ENCODE measurements around the gene SOX3. TPM values are rescaled to one million over a fixed set of nuclear protein-coding genes. Genes with fewer than 3 reads are reported as not detected.
A peak's percentile ranks its signal among the peaks of the same experiment; 100 is the strongest.

Gene SOX3
- total RNA-seq, 1 experiment from 2014 or later = 16.3 TPM

DNA sequence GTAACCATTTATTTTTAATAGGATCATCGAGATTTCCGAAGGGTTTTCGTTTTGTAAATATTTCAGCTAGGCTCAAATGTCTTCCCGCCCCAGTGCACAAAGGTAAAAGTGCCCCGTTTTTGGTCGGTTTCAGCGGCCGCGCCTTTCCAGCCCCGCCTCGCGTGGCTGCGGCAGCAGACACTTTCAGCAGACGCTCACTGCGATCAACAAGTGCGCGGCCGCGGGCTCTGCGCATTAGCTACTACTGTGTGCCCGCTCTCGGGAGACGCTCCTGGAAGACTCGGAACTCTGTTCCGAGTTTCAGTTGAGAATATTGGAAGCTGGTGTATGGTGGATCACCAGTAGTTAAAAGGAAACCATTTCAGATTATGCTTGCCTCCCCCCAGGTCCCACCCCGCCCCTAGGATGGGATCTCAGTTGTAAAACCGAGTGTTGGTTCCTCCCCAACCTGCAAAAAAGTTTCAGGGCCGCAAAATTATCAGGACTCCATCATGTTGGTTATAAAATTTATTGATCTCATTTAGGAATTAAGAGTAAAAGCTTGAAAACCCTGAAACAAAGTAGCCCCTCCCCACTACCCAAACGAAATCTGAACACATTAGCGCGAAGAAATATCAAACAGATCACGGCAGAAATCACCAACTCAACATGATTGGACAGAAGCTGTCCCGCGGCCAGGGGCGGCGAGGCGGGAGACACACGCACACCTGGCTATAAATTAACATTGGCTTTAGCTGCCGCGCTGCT lies 2.2 kb downstream of the SOX3 start:
- DNase-seq (ENCODE audit: low spot score) (no peak), ATAC-seq (no peak)
- Mint-ChIP-seq H3K9me3 (no peaks in the 10 kb centered on the region), H3K4me3 (peak overlapping the region; percentile 76), H3K27ac (no peak overlapping the region), H3K27me3 (ENCODE audit: low read depth) (peaks cover 74% of the 10 kb centered on the region), H3K4me1 (peaks cover 34% of the 10 kb centered on the region), H3K36me3 (no peaks in the 10 kb centered on the region)
- CTCF ChIA-PET = interaction anchor here (0.7 to 2.0 kb wide), 4 partner anchors 376 to 452 kb away, joined by 3 to 7 read pairs (median 4); no protein-coding TSS in a partner anchor
- TF ChIP-seq ZNF232 (CRISPR knock-in tag; IDR thresholded peaks at IDR 0.05) = no peak
- no peak for TF ChIP-seq IRF2 (CRISPR knock-in tag; IDR thresholded peaks at IDR 0.05; ENCODE audit: borderline replicate concordance, low read depth)
- TF ChIP-seq, protein P1, sequence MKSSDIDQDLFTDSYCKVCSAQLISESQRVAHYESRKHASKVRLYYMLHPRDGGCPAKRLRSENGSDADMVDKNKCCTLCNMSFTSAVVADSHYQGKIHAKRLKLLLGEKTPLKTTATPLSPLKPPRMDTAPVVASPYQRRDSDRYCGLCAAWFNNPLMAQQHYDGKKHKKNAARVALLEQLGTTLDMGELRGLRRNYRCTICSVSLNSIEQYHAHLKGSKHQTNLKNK (CRISPR knock-in tag; IDR thresholded peaks at IDR 0.05) = no peak
- TF ChIP-seq NR1H2 (CRISPR knock-in tag; IDR thresholded peaks at IDR 0.05) = no peak
- TF ChIP-seq KAT7 (CRISPR knock-in tag; IDR thresholded peaks at IDR 0.05; ENCODE audit: borderline replicate concordance) = no peak
- no peak for TF ChIP-seq NFE2L1 (CRISPR knock-in tag; IDR thresholded peaks at IDR 0.05)
- TF ChIP-seq, protein P2, sequence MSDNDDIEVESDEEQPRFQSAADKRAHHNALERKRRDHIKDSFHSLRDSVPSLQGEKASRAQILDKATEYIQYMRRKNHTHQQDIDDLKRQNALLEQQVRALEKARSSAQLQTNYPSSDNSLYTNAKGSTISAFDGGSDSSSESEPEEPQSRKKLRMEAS (CRISPR knock-in tag; IDR thresholded peaks at IDR 0.05) = no peak
- no peak for TF ChIP-seq NR2C2 (CRISPR knock-in tag; IDR thresholded peaks at IDR 0.05)
- TF ChIP-seq CREB1 (CRISPR knock-in tag; IDR thresholded peaks at IDR 0.05) = no peak
- TF ChIP-seq, protein P3, sequence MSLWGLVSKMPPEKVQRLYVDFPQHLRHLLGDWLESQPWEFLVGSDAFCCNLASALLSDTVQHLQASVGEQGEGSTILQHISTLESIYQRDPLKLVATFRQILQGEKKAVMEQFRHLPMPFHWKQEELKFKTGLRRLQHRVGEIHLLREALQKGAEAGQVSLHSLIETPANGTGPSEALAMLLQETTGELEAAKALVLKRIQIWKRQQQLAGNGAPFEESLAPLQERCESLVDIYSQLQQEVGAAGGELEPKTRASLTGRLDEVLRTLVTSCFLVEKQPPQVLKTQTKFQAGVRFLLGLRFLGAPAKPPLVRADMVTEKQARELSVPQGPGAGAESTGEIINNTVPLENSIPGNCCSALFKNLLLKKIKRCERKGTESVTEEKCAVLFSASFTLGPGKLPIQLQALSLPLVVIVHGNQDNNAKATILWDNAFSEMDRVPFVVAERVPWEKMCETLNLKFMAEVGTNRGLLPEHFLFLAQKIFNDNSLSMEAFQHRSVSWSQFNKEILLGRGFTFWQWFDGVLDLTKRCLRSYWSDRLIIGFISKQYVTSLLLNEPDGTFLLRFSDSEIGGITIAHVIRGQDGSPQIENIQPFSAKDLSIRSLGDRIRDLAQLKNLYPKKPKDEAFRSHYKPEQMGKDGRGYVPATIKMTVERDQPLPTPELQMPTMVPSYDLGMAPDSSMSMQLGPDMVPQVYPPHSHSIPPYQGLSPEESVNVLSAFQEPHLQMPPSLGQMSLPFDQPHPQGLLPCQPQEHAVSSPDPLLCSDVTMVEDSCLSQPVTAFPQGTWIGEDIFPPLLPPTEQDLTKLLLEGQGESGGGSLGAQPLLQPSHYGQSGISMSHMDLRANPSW (CRISPR knock-in tag; conservative IDR thresholded peaks at IDR 0.05; ENCODE audit: low read depth) = no peak
- no peak for TF ChIP-seq CREM (CRISPR knock-in tag; IDR thresholded peaks at IDR 0.05)
- POLR2A ChIA-PET = interaction anchor here (1.7 kb wide), 1 partner anchor 64 kb away, joined by 7 read pairs; no protein-coding TSS in a partner anchor

DNA sequence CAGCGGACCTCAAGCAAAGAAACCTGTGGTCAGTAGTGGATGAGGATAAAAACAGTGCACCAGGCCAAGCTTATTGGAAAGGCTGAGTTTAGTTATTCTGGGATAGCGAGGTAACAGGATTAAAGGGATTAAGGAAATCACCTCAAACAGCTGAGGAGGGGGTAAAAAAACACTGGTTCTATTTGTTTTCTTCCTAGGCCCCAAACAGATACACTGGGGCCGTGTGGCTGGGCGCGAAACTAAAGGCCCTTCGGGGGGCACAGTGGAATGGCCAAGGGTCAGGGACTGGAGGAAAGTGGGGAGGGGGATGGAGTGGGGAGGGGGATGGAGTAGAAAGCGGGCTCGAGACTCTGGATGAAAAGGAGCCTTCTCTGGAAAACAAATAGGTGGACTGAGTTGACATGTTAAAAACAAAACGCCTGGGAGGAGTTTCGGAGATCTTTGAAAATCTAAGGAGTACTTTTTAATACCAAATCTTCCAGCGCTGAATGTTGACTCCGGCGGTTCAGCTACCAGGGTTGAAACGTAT lies 2.9 kb downstream of the SOX3 start:
- CTCF ChIA-PET = interaction anchor here (0.7 to 1.0 kb wide), 2 partner anchors 376 to 445 kb away, joined by 3 read pairs; no protein-coding TSS in a partner anchor
- ATAC-seq (no peak), DNase-seq (ENCODE audit: low spot score) (no peak)
- no peaks in the 10 kb centered on the region for H3K9me3 Mint-ChIP-seq
- POLR2A ChIA-PET = no interaction called here
- no peaks in the 10 kb centered on the region for H3K36me3 Mint-ChIP-seq
- no peak overlapping the region for H3K27ac Mint-ChIP-seq
- peaks cover 67% of the 10 kb centered on the region for H3K27me3 Mint-ChIP-seq (ENCODE audit: low read depth)
- peak overlapping the region; percentile 76 for H3K4me3 Mint-ChIP-seq
- peaks cover 29% of the 10 kb centered on the region for H3K4me1 Mint-ChIP-seq
- TF ChIP-seq SMAD3 (CRISPR knock-in tag; IDR thresholded peaks at IDR 0.05; ENCODE audit: borderline replicate concordance) (no peak), NR2C2 (CRISPR knock-in tag; IDR thresholded peaks at IDR 0.05) (no peak), MYBL2 (CRISPR knock-in tag; IDR thresholded peaks at IDR 0.05) (no peak), JAZF1 (CRISPR knock-in tag; IDR thresholded peaks at IDR 0.05) (no peak), TEAD4 (CRISPR knock-in tag; IDR thresholded peaks at IDR 0.05) (no peak), GRHL2 (CRISPR knock-in tag; IDR thresholded peaks at IDR 0.05; ENCODE audit: insufficient replicate concordance, severe bottlenecking) (no peak), IRF2 (CRISPR knock-in tag; IDR thresholded peaks at IDR 0.05; ENCODE audit: borderline replicate concordance, low read depth) (no peak), ZNF121 (CRISPR knock-in tag; IDR thresholded peaks at IDR 0.05) (no peak), MXD4 (CRISPR knock-in tag; IDR thresholded peaks at IDR 0.05; ENCODE audit: borderline replicate concordance) (no peak)
- TF ChIP-seq, protein P4, sequence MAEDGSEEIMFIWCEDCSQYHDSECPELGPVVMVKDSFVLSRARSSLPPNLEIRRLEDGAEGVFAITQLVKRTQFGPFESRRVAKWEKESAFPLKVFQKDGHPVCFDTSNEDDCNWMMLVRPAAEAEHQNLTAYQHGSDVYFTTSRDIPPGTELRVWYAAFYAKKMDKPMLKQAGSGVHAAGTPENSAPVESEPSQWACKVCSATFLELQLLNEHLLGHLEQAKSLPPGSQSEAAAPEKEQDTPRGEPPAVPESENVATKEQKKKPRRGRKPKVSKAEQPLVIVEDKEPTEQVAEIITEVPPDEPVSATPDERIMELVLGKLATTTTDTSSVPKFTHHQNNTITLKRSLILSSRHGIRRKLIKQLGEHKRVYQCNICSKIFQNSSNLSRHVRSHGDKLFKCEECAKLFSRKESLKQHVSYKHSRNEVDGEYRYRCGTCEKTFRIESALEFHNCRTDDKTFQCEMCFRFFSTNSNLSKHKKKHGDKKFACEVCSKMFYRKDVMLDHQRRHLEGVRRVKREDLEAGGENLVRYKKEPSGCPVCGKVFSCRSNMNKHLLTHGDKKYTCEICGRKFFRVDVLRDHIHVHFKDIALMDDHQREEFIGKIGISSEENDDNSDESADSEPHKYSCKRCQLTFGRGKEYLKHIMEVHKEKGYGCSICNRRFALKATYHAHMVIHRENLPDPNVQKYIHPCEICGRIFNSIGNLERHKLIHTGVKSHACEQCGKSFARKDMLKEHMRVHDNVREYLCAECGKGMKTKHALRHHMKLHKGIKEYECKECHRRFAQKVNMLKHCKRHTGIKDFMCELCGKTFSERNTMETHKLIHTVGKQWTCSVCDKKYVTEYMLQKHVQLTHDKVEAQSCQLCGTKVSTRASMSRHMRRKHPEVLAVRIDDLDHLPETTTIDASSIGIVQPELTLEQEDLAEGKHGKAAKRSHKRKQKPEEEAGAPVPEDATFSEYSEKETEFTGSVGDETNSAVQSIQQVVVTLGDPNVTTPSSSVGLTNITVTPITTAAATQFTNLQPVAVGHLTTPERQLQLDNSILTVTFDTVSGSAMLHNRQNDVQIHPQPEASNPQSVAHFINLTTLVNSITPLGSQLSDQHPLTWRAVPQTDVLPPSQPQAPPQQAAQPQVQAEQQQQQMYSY (CRISPR knock-in tag; IDR thresholded peaks at IDR 0.05) = no peak
- TF ChIP-seq, protein P5, sequence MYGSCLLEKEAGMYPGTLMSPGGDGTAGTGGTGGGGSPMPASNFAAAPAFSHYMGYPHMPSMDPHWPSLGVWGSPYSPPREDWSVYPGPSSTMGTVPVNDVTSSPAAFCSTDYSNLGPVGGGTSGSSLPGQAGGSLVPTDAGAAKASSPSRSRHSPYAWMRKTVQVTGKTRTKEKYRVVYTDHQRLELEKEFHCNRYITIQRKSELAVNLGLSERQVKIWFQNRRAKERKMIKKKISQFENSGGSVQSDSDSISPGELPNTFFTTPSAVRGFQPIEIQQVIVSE (CRISPR knock-in tag; IDR thresholded peaks at IDR 0.05; ENCODE audit: borderline replicate concordance) = no peak
- TF ChIP-seq, protein P3 (CRISPR knock-in tag; conservative IDR thresholded peaks at IDR 0.05; ENCODE audit: low read depth) = no peak
- TF ChIP-seq, protein P6, sequence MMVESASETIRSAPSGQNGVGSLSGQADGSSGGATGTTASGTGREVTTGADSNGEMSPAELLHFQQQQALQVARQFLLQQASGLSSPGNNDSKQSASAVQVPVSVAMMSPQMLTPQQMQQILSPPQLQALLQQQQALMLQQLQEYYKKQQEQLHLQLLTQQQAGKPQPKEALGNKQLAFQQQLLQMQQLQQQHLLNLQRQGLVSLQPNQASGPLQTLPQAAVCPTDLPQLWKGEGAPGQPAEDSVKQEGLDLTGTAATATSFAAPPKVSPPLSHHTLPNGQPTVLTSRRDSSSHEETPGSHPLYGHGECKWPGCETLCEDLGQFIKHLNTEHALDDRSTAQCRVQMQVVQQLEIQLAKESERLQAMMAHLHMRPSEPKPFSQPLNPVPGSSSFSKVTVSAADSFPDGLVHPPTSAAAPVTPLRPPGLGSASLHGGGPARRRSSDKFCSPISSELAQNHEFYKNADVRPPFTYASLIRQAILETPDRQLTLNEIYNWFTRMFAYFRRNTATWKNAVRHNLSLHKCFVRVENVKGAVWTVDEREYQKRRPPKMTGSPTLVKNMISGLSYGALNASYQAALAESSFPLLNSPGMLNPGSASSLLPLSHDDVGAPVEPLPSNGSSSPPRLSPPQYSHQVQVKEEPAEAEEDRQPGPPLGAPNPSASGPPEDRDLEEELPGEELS (CRISPR knock-in tag; IDR thresholded peaks at IDR 0.05) = no peak
